Neuronal stem cell (in vitro differentiated cells): Measurements from ENCODE around the gene SPN.

Experiments
- DNase-seq: peaks from one replicate; pipeline ENCODE4 v3.0.0-alpha.2; 2013; ENCODE audit warnings: low spot score
- H2AFZ ChIP-seq: one replicate; pipeline ENCODE4 v1.6.1; 2013; ENCODE audit warnings: mild to moderate bottlenecking, low read length, inconsistent platforms
- H2AK5ac ChIP-seq: 2 replicates; pipeline ENCODE4 v1.6.1; 2013; ENCODE audit warnings: low read depth, mild to moderate bottlenecking, inconsistent platforms, low read length, moderate library complexity, mixed read lengths
- H2BK120ac ChIP-seq: 2 replicates; pipeline ENCODE4 v1.6.1; 2013; ENCODE audit warnings: low read depth, mild to moderate bottlenecking, inconsistent platforms, low read length, moderate library complexity, mixed read lengths
- H2BK12ac ChIP-seq: one replicate; pipeline ENCODE4 v1.6.1; 2013; ENCODE audit warnings: low read length, inconsistent platforms
- H2BK15ac ChIP-seq: 2 replicates; pipeline ENCODE4 v1.6.1; 2013; ENCODE audit warnings: mild to moderate bottlenecking, low read length, inconsistent platforms, mixed read lengths
- H2BK5ac ChIP-seq: one replicate; pipeline ENCODE4 v1.6.1; 2013; ENCODE audit warnings: inconsistent platforms, mild to moderate bottlenecking, low read length, moderate library complexity
- H3K14ac ChIP-seq: one replicate; pipeline ENCODE4 v1.6.1; 2013; ENCODE audit warnings: low read length, inconsistent platforms
- H3K18ac ChIP-seq: 2 replicates; pipeline ENCODE4 v1.6.1; 2013; ENCODE audit warnings: low read length, inconsistent platforms
- H3K23ac ChIP-seq: 2 replicates; pipeline ENCODE4 v1.6.1; 2013; ENCODE audit warnings: low read depth, mild to moderate bottlenecking, mixed read lengths, low read length, inconsistent platforms; ENCODE audit not compliant: poor library complexity
- H3K27ac ChIP-seq: replicated peaks from 3 replicates; pipeline ENCODE4 v1.5.1; 2013; ENCODE audit warnings: low read length, inconsistent platforms
- H3K27me3 ChIP-seq, 3 experiments: 2 replicates each; pipeline ENCODE4 v1.6.1; 2013; ENCODE audit warnings: low read length in 3 of 3, mild to moderate bottlenecking in 2 of 3, inconsistent platforms in 1 of 3, low read depth in 1 of 3, mixed read lengths in 1 of 3, moderate library complexity in 1 of 3; ENCODE audit not compliant: control insufficient read depth in 3 of 3, insufficient read depth in 3 of 3
- H3K36me3 ChIP-seq, 2 donors: replicated peaks in 1 of 2; 2 replicates each; pipeline ENCODE4 v1.6.1; 2013; ENCODE audit warnings: low read length in 2 of 2; ENCODE audit not compliant: control insufficient read depth in 2 of 2, insufficient read depth in 2 of 2
- H3K4ac ChIP-seq: 2 replicates; pipeline ENCODE4 v1.6.1; 2013; ENCODE audit warnings: inconsistent platforms, mild to moderate bottlenecking, low read length, moderate library complexity
- H3K4me1 ChIP-seq, 2 donors: 1 replicate in 1 of 2; 2 replicates in 1 of 2; pipeline ENCODE4 v1.6.1; 2013; ENCODE audit warnings: low read length in 2 of 2, low read depth in 1 of 2; ENCODE audit not compliant: control insufficient read depth in 2 of 2, insufficient read depth in 1 of 2
- H3K4me2 ChIP-seq: one replicate; pipeline ENCODE4 v1.6.1; 2013; ENCODE audit warnings: mild to moderate bottlenecking, low read length, inconsistent platforms; ENCODE audit not compliant: insufficient read depth, poor library complexity, severe bottlenecking
- H3K4me3 ChIP-seq, 2 donors: 2 replicates each; pipeline ENCODE4 v1.5.1; 2013; ENCODE audit warnings: low read length in 2 of 2, mild to moderate bottlenecking in 2 of 2, inconsistent platforms in 1 of 2, moderate library complexity in 1 of 2
- H3K79me1 ChIP-seq: one replicate; pipeline ENCODE4 v1.6.1; 2013; ENCODE audit warnings: low read depth, mild to moderate bottlenecking, inconsistent platforms, low read length, moderate library complexity
- H3K9ac ChIP-seq: one replicate; pipeline ENCODE4 v1.6.1; 2013; ENCODE audit warnings: mild to moderate bottlenecking, low read depth, low read length, inconsistent platforms; ENCODE audit not compliant: poor library complexity
- H3K9me3 ChIP-seq, 2 donors: replicated peaks in 1 of 2; 2 replicates each; pipeline versions ENCODE3 to v1.6.1; 2013; ENCODE audit warnings: low read length in 2 of 2, mild to moderate bottlenecking in 2 of 2, inconsistent platforms in 1 of 2, low read depth in 1 of 2, mixed read lengths in 1 of 2, moderate library complexity in 1 of 2; ENCODE audit not compliant: control insufficient read depth in 2 of 2, insufficient read depth in 1 of 2
- H4K8ac ChIP-seq: one replicate; pipeline ENCODE4 v1.6.1; 2013; ENCODE audit warnings: low read depth, mild to moderate bottlenecking, inconsistent platforms, low read length, moderate library complexity
- H4K91ac ChIP-seq: one replicate; pipeline ENCODE4 v1.6.1; 2013; ENCODE audit warnings: low read length, low read depth, mild to moderate bottlenecking, inconsistent platforms; ENCODE audit not compliant: poor library complexity
- WGBS, 2 donors: extraction: QIAGEN DNeasy Blood & Tissue Kit; methylation state at CpG; one replicate each; pipeline ENCODE4 v1.1.7; 2013; ENCODE audit warnings: missing lambda C conversion rate in 2 of 2, mixed read lengths in 1 of 2; ENCODE audit not compliant: insufficient read length in 2 of 2, insufficient replicate concordance in 1 of 2; ENCODE audit errors: extremely low coverage in 2 of 2; 5-methylcytosine and 5-hydroxymethylcytosine counted together

Gene SPN

DNA sequence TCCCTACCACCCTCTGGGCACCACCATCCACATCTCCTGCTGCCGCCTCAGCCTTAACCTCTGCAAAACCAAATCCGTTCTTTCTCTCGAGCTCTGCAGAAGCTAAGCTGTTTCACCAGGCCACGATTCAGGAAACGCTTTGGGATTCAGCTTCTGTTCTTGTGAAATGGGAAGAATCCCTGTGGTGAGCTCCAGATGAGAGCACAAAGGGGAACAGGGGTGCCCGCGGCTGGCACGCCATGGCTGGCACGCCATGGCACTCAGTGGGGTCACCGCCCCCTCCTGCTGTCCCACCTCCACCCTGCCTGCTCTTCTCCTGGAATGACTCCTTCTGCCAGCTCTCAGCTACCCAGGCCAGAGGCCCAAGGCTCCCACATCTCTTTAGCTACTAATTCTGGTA, 21.6 kb downstream of the SPN start:
- Histone ChIP-seq H3K9ac (no peak overlapping the region), H3K4ac (no peak overlapping the region), H2BK15ac (no peak overlapping the region), H2AFZ (no peak overlapping the region), H2BK12ac (no peak overlapping the region), H3K23ac (no peak overlapping the region), H2AK5ac (no peak overlapping the region), H2BK5ac (no peak overlapping the region), H3K4me3 (peak overlapping the region in 1 of 2 donors; percentile 51), H3K4me1 (peaks cover 0 to 3% of the 10 kb centered on the region in 2 donors), H3K18ac (no peak overlapping the region), H3K27me3 (no peaks in the 10 kb centered on the region), H3K14ac (no peak overlapping the region), H3K4me2 (no peak overlapping the region), H3K79me1 (peaks cover 7% of the 10 kb centered on the region), H3K36me3 (peaks cover 9 to 39% of the 10 kb centered on the region in 2 donors), H4K91ac (no peak overlapping the region), H2BK120ac (no peak overlapping the region), H3K9me3 (peaks cover 0 to 3% of the 10 kb centered on the region in 2 donors), H3K27ac (no peak overlapping the region), H4K8ac (no peak overlapping the region)
- WGBS, 2 donors: no CpG with 5 or more reads among the region's 10 CpGs
- DNase-seq: no peak

DNA sequence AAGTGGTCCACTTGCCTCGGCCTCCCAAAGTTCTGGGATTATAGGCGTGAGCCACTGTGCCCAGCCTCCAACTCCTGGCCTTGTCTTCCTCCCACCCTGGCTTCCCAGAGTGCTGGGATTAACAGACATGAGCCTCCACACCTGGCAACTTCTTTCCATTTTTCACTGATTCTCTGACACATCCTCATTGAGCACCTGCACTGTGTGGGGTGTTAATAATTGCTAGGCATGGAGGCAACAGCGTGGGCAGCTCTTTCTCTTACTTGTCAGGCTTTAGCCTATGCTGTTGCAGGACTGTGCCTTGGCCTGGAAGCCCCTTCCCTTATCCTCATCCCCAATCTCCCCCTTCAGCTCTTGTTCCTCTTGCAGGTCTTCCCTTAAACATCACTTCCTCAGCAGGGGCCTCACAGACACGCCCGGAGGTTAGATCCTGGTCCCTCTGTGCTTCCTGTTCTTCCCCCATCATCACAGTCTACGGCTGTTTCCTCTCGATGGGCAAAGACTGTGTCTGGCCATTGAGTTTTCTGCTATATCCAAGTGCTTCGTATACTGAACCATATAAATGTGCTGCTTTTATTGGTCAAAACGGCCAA, 23.8 kb downstream of the SPN start:
- Histone ChIP-seq H2BK15ac (no peak overlapping the region), H3K4me2 (no peak overlapping the region), H3K14ac (no peak overlapping the region), H2BK120ac (no peak overlapping the region), H3K79me1 (peaks cover 10% of the 10 kb centered on the region), H3K9ac (no peak overlapping the region), H3K27me3 (no peaks in the 10 kb centered on the region), H2AK5ac (no peak overlapping the region), H2BK12ac (no peak overlapping the region), H3K9me3 (peaks cover 4 to 10% of the 10 kb centered on the region in 2 donors), H2BK5ac (no peak overlapping the region), H3K27ac (no peak overlapping the region), H3K4me1 (no peaks in the 10 kb centered on the region), H4K91ac (no peak overlapping the region), H3K36me3 (peaks cover 9 to 49% of the 10 kb centered on the region in 2 donors), H3K4ac (no peak overlapping the region), H4K8ac (no peak overlapping the region), H3K4me3 (no peak overlapping the region), H3K18ac (no peak overlapping the region), H3K23ac (no peak overlapping the region), H2AFZ (no peak overlapping the region)
- DNase-seq: no peak
- no CpG with 5 or more reads among the region's 9 CpGs for WGBS, 2 donors

DNA sequence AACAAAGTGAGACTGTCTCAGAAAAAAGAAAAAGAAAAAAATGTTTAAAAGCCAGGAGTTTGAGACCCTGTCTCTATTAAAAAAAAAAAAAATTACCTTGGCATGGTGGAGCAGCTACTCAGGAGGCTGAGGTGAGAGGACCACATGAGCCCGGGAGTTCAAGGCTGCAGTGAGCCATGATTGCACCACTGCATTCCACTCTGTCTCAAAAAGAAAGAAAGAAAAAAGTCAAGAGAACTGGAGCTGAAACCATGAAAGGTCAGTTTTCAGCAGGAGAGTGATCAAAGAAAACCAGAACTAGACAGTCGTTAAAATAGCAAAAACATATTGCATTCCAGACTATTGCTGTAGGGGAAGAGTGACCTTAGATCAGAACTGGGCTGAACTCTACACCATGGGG, 24.7 kb downstream of the SPN start:
- no peak overlapping the region for H3K18ac ChIP-seq
- no peak overlapping the region for H2AK5ac ChIP-seq
- H3K9ac ChIP-seq: no peak overlapping the region
- H3K36me3 ChIP-seq: peaks cover 9 to 46% of the 10 kb centered on the region in 2 donors
- peaks cover 12% of the 10 kb centered on the region for H3K79me1 ChIP-seq
- H3K4me1 ChIP-seq: no peaks in the 10 kb centered on the region
- H2BK15ac ChIP-seq: no peak overlapping the region
- no peak overlapping the region for H2BK5ac ChIP-seq
- H3K27ac ChIP-seq: no peak overlapping the region
- no peak overlapping the region for H3K4ac ChIP-seq
- H4K91ac ChIP-seq: no peak overlapping the region
- H2BK12ac ChIP-seq: no peak overlapping the region
- H3K27me3 ChIP-seq: no peaks in the 10 kb centered on the region
- no peak overlapping the region for H2AFZ ChIP-seq
- no peak overlapping the region for H3K4me3 ChIP-seq
- peaks cover 6 to 12% of the 10 kb centered on the region in 2 donors for H3K9me3 ChIP-seq
- no peak overlapping the region for H4K8ac ChIP-seq
- no peak overlapping the region for H3K14ac ChIP-seq
- H2BK120ac ChIP-seq: no peak overlapping the region
- no peak overlapping the region for H3K23ac ChIP-seq
- no CpG with 5 or more reads among the region's 2 CpGs for WGBS, 2 donors
- DNase-seq: no peak
- H3K4me2 ChIP-seq: no peak overlapping the region

DNA sequence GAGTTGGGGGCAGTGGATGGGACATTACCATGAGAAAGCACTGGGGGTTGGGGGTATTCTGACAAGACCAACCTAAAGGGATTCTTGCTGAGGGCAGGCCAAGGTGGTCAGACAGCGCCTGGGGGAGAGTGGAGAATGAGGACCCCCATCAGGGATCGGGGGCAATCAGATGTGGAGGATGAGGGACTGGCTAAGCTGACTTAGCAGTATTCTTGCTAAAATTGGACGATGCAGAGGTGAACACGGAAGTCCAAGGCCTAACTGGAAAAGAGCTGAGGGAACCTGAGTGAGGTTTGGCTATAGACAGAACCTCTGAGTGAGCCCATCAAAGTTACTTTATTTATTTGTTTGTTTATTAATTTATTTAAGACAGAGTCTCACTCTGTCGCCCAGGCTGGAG, 25.1 kb downstream of the SPN start:
- no peak overlapping the region for H4K91ac ChIP-seq
- no peak for DNase-seq
- H3K27ac ChIP-seq: no peak overlapping the region
- no peak overlapping the region for H2AK5ac ChIP-seq
- H3K79me1 ChIP-seq: peaks cover 12% of the 10 kb centered on the region
- no peak overlapping the region for H2BK12ac ChIP-seq
- no peak overlapping the region for H3K4me3 ChIP-seq
- no CpG with 5 or more reads among the region's 5 CpGs for WGBS, 2 donors
- H3K36me3 ChIP-seq: peaks cover 9 to 42% of the 10 kb centered on the region in 2 donors
- no peak overlapping the region for H2BK5ac ChIP-seq
- no peak overlapping the region for H4K8ac ChIP-seq
- no peak overlapping the region for H2BK15ac ChIP-seq
- H2AFZ ChIP-seq: no peak overlapping the region
- H3K23ac ChIP-seq: no peak overlapping the region
- peaks cover 6 to 12% of the 10 kb centered on the region in 2 donors for H3K9me3 ChIP-seq
- H3K14ac ChIP-seq: no peak overlapping the region
- no peak overlapping the region for H3K4me2 ChIP-seq
- no peak overlapping the region for H2BK120ac ChIP-seq
- H3K4me1 ChIP-seq: no peaks in the 10 kb centered on the region
- no peak overlapping the region for H3K4ac ChIP-seq
- H3K9ac ChIP-seq: no peak overlapping the region
- H3K27me3 ChIP-seq: no peaks in the 10 kb centered on the region
- H3K18ac ChIP-seq: no peak overlapping the region
